Liver (tissue), 9 donors: ENCODE results near the gene SHBG. TPM values are rescaled to one million over a fixed set of nuclear protein-coding genes. Genes with fewer than 3 reads are reported as not detected.
A peak's percentile ranks its signal among the peaks of the same experiment; 100 is the strongest.

Experiments
- DNase-seq: peaks from one replicate; pipeline ENCODE4 v3.0.0-alpha.2; 2017; ENCODE audit warnings: low spot score
- H3K27ac ChIP-seq, 2 donors: one replicate each; pipeline ENCODE4 v1.7.0; 2013; ENCODE audit warnings: inconsistent platforms in 2 of 2, low read length in 2 of 2, control low read depth in 1 of 2, low read depth in 1 of 2, mild to moderate bottlenecking in 1 of 2
- H3K27me3 ChIP-seq, 4 donors: one replicate each; pipeline versions ENCODE4 v1.6.1 to v1.7.0; 2013; ENCODE audit warnings: low read length in 3 of 4, inconsistent platforms in 1 of 4, mild to moderate bottlenecking in 1 of 4, moderate library complexity in 1 of 4; ENCODE audit not compliant: control insufficient read depth in 4 of 4, insufficient read depth in 4 of 4
- H3K36me3 ChIP-seq, 4 donors: one replicate each; pipeline versions ENCODE4 v1.6.1 to v1.7.0; 2013; ENCODE audit warnings: low read length in 3 of 4, mild to moderate bottlenecking in 3 of 4, low read depth in 1 of 4, moderate library complexity in 1 of 4; ENCODE audit not compliant: control insufficient read depth in 4 of 4, insufficient read depth in 3 of 4
- H3K4me1 ChIP-seq, 4 donors: one replicate each; pipeline versions ENCODE4 v1.6.1 to v1.7.0; 2013; ENCODE audit warnings: low read length in 3 of 4, mild to moderate bottlenecking in 3 of 4, moderate library complexity in 1 of 4; ENCODE audit not compliant: control insufficient read depth in 4 of 4, insufficient read depth in 4 of 4
- H3K4me3 ChIP-seq, 3 donors: one replicate each; pipeline versions ENCODE4 v1.6.1 to v1.7.0; 2013; ENCODE audit warnings: low read length in 3 of 3, control low read depth in 1 of 3, low read depth in 1 of 3, mild to moderate bottlenecking in 1 of 3
- H3K9ac ChIP-seq, 2 donors: one replicate each; pipeline ENCODE4 v1.7.0; 2013; ENCODE audit warnings: low read length in 2 of 2, mild to moderate bottlenecking in 2 of 2, moderate library complexity in 2 of 2, control low read depth in 1 of 2, low read depth in 1 of 2
- H3K9me3 ChIP-seq, 4 donors: one replicate each; pipeline versions ENCODE4 v1.6.1 to v1.7.0; 2013; ENCODE audit warnings: low read length in 3 of 4; ENCODE audit not compliant: control insufficient read depth in 4 of 4
- ATF3 ChIP-seq: IDR thresholded peaks from 2 replicates; pipeline ENCODE4 v1.6.1; 2016; ENCODE audit warnings: antibody characterized with exemption
- FOXA2 ChIP-seq: IDR thresholded peaks from 2 replicates; pipeline ENCODE4 v1.6.1; 2016; ENCODE audit warnings: antibody characterized with exemption
- GABPA ChIP-seq, 2 donors: IDR thresholded peaks in 1 of 2; conservative IDR thresholded peaks in 1 of 2; 2 replicates each; pipeline ENCODE4 v1.6.1; 2016; ENCODE audit warnings: antibody characterized with exemption in 2 of 2, mild to moderate bottlenecking in 1 of 2, moderate library complexity in 1 of 2
- HNF4A ChIP-seq, 2 donors: conservative IDR thresholded peaks; 2 replicates each; pipeline ENCODE4 v1.6.1; 2016; ENCODE audit warnings: antibody characterized with exemption in 2 of 2, mild to moderate bottlenecking in 2 of 2
- HNF4G ChIP-seq: IDR thresholded peaks from 2 replicates; pipeline ENCODE4 v1.6.1; 2016; ENCODE audit warnings: antibody characterized with exemption
- JUND ChIP-seq, 2 donors: IDR thresholded peaks; 2 replicates each; pipeline ENCODE4 v1.6.1; 2016; ENCODE audit warnings: antibody characterized with exemption in 2 of 2
- MAX ChIP-seq: IDR thresholded peaks from 2 replicates; pipeline ENCODE4 v1.6.1; 2016; ENCODE audit warnings: antibody characterized with exemption
- NR2F2 ChIP-seq: IDR thresholded peaks from 2 replicates; pipeline ENCODE4 v1.6.1; 2016; ENCODE audit warnings: antibody characterized with exemption
- REST ChIP-seq: IDR thresholded peaks from 2 replicates; pipeline ENCODE4 v1.6.1; 2016; ENCODE audit warnings: antibody characterized with exemption, mild to moderate bottlenecking
- RXRA ChIP-seq, 2 donors: IDR thresholded peaks; 2 replicates each; pipeline ENCODE4 v1.6.1; 2017 to 2018; ENCODE audit warnings: antibody characterized with exemption in 2 of 2, mild to moderate bottlenecking in 1 of 2
- TAF1 ChIP-seq: conservative IDR thresholded peaks from 2 replicates; pipeline ENCODE4 v1.6.1; 2016; ENCODE audit warnings: antibody characterized with exemption, mild to moderate bottlenecking
- ZBTB33 ChIP-seq: IDR thresholded peaks from 2 replicates; pipeline ENCODE4 v1.6.1; 2016; ENCODE audit warnings: antibody characterized with exemption
- WGBS: extraction: QIAGEN DNeasy Blood & Tissue Kit; methylation state at CpG from one replicate; pipeline ENCODE4 v1.1.7; 2013; 5-methylcytosine and 5-hydroxymethylcytosine counted together
- polyA plus RNA-seq, 2 donors: library from polyadenylated mRNA; stranded (reverse) in 1 of 2; unstranded in 1 of 2; fragments of 200-250 nt in 1 of 2; fragments of >200 nt in 1 of 2; fragmentation: Nextera tagmentation in 1 of 2; extraction: Ambion mirVana in 1 of 2; gene quantifications; one replicate each; pipeline versions ENCODE4 v1.2.1 to v1.2.3, GENCODE V29; 2013 to 2015
- total RNA-seq, 2 donors: library from RNA; depleted of rRNA; stranded (reverse); fragments of >200 nt; gene quantifications; one replicate each; pipeline ENCODE4 v1.2.3, GENCODE V29; 2014
- donor health status: healthy.
- donor health status: healthy.
- donor health status: healthy.
- donor health status: healthy.
- donor health status: healthy.

Gene SHBG
- total and polyA plus RNA-seq, 4 donors, result 3.5 to 61.6 (median 22.2) TPM

- DNase-seq, result no peak
- 89% methylated on average over 16 of the region's 16 CpGs for WGBS
- Histone ChIP-seq H3K9ac (no peak overlapping the region), H3K4me1 (peaks cover 4 to 17% (median 9%) of the 10 kb centered on the region in 4 donors), H3K36me3 (no peaks in the 10 kb centered on the region), H3K9me3 (no peaks in the 10 kb centered on the region), H3K4me3 (no peak overlapping the region), H3K27me3 (no peaks in the 10 kb centered on the region), H3K27ac (no peak overlapping the region)
- no peak for TF ChIP-seq HNF4A (conservative IDR thresholded peaks at IDR 0.05)
Observed at GRCh38 chr17:7654832-7655540, 25.1 kb downstream of the SHBG start.

GRCh38 chr17:7655541-7655840 lies 25.6 kb downstream of the SHBG start:
- no peak overlapping the region for H3K27ac ChIP-seq
- no peaks in the 10 kb centered on the region for H3K36me3 ChIP-seq
- H3K9me3 ChIP-seq, result no peaks in the 10 kb centered on the region
- H3K27me3 ChIP-seq, result no peaks in the 10 kb centered on the region
- peaks cover 4 to 12% (median 7%) of the 10 kb centered on the region in 4 donors for H3K4me1 ChIP-seq
- no peak overlapping the region for H3K9ac ChIP-seq
- H3K4me3 ChIP-seq, result no peak overlapping the region
- no peak for DNase-seq
- WGBS, result 96% methylated on average over 17 of the region's 17 CpGs
- TF ChIP-seq RXRA (IDR thresholded peaks at IDR 0.05), result no peak

GRCh38 chr17:7656958-7657609 lies 27.1 kb downstream of the SHBG start:
- H3K27ac ChIP-seq, result no peak overlapping the region
- no peak for TF ChIP-seq ZBTB33
- peak; percentile 36 for TF ChIP-seq NR2F2

GRCh38 chr17:7667656-7668406 lies 37.9 kb downstream of the SHBG start:
- Histone ChIP-seq H3K27ac (no peak overlapping the region), H3K4me1 (no peaks in the 10 kb centered on the region), H3K27me3 (no peaks in the 10 kb centered on the region), H3K9me3 (no peaks in the 10 kb centered on the region), H3K4me3 (no peak overlapping the region), H3K36me3 (peaks cover 10 to 46% (median 22%) of the 10 kb centered on the region in 4 donors), H3K9ac (no peak overlapping the region)
- 91% methylated on average over 10 of the region's 10 CpGs for WGBS
- no peak for DNase-seq
- TF ChIP-seq ATF3, result no peak
- TF ChIP-seq MAX, result no peak
- TF ChIP-seq RXRA (IDR thresholded peaks at IDR 0.05), result no peak
- no peak for TF ChIP-seq REST
- no peak for TF ChIP-seq HNF4G
- TF ChIP-seq JUND (IDR thresholded peaks at IDR 0.05), result no peak
- TF ChIP-seq FOXA2, result no peak
- TF ChIP-seq HNF4A (conservative IDR thresholded peaks at IDR 0.05), result no peak
- TF ChIP-seq TAF1, result no peak
- no peak for TF ChIP-seq ZBTB33
- TF ChIP-seq GABPA (IDR thresholded peaks at IDR 0.05 in 1 of 2, conservative IDR thresholded peaks at IDR 0.05 in 1 of 2), result no peak

More at GRCh38 chr17:7656958-7657609, 27.1 kb downstream of the SHBG start:
- Histone ChIP-seq H3K27me3 (no peaks in the 10 kb centered on the region), H3K9ac (no peak overlapping the region), H3K36me3 (no peaks in the 10 kb centered on the region), H3K4me1 (no peaks in the 10 kb centered on the region), H3K9me3 (no peaks in the 10 kb centered on the region), H3K4me3 (no peak overlapping the region)
- no peak for DNase-seq
- 70% methylated on average over 10 of the region's 10 CpGs for WGBS
